CD14-positive monocyte (primary cell): Measurements from ENCODE around the gene DZIP1. TPM values are rescaled to one million over a fixed set of nuclear protein-coding genes. Genes with fewer than 3 reads are reported as not detected.

Experiments used
- DNase-seq, 3 donors: peaks; one replicate each; pipeline ENCODE4 v3.0.0-alpha.2; 2011 to 2022
- H2AFZ ChIP-seq: 2 replicates; pipeline ENCODE4 v1.6.0; 2012; ENCODE audit warnings: mild to moderate bottlenecking, low read depth, low read length, inconsistent platforms; ENCODE audit not compliant: insufficient read depth, poor library complexity, severe bottlenecking
- H3K27ac ChIP-seq, 2 donors: 1 replicate in 1 of 2; 2 replicates in 1 of 2; pipeline ENCODE4 v1.5.1; 2012 to 2013; ENCODE audit warnings: low read length in 2 of 2, control low read depth in 1 of 2, inconsistent platforms in 1 of 2, low read depth in 1 of 2, mild to moderate bottlenecking in 1 of 2
- H3K27me3 ChIP-seq, 2 donors: one replicate each; pipeline versions ENCODE4 v1.6.0 to v1.6.1; 2011 to 2013; ENCODE audit warnings: low read length in 2 of 2; ENCODE audit not compliant: control insufficient read depth in 2 of 2, insufficient read depth in 2 of 2
- H3K36me3 ChIP-seq, 2 donors: replicated peaks in 1 of 2; 1 replicate in 1 of 2; 2 replicates in 1 of 2; pipeline versions ENCODE4 v1.5.1 to v1.6.1; 2012 to 2013; ENCODE audit warnings: low read length in 2 of 2, control low read depth in 1 of 2, inconsistent platforms in 1 of 2, mild to moderate bottlenecking in 1 of 2; ENCODE audit not compliant: insufficient read depth in 2 of 2, control insufficient read depth in 1 of 2
- H3K4me1 ChIP-seq, 2 donors: 1 replicate in 1 of 2; 2 replicates in 1 of 2; pipeline versions ENCODE4 v1.5.1 to v1.6.1; 2012 to 2013; ENCODE audit warnings: low read length in 2 of 2, control low read depth in 1 of 2, inconsistent platforms in 1 of 2, mild to moderate bottlenecking in 1 of 2, moderate library complexity in 1 of 2; ENCODE audit not compliant: insufficient read depth in 2 of 2, control insufficient read depth in 1 of 2
- H3K4me2 ChIP-seq: replicated peaks from 2 replicates; pipeline ENCODE3; 2012; ENCODE audit warnings: low read length, moderate library complexity, mild to moderate bottlenecking; ENCODE audit not compliant: poor library complexity, severe bottlenecking; ENCODE audit errors: extremely low read depth
- H3K4me3 ChIP-seq, 3 experiments: fragments of 200-600 bp in 1 of 3; sonication (generic) in 1 of 3; replicated peaks in 1 of 3; 1 replicate in 2 of 3; 2 replicates in 1 of 3; pipeline ENCODE4 v1.5.1; 2011 to 2013; ENCODE audit warnings: low read length in 3 of 3, mild to moderate bottlenecking in 3 of 3, control low read depth in 2 of 3, low read depth in 2 of 3, inconsistent platforms in 1 of 3, moderate library complexity in 1 of 3
- H3K79me2 ChIP-seq: 2 replicates; pipeline ENCODE4 v1.6.0; 2012; ENCODE audit warnings: mild to moderate bottlenecking, control low read depth, inconsistent platforms, low read length, moderate library complexity; ENCODE audit not compliant: insufficient read depth
- H3K9ac ChIP-seq: 2 replicates; pipeline ENCODE4 v1.6.0; 2017; ENCODE audit warnings: low read length, mild to moderate bottlenecking; ENCODE audit not compliant: insufficient read depth, poor library complexity, severe bottlenecking
- H3K9me3 ChIP-seq, 2 donors: replicated peaks in 1 of 2; 1 replicate in 1 of 2; 2 replicates in 1 of 2; pipeline versions ENCODE4 v1.5.1 to v1.6.1; 2012 to 2013; ENCODE audit warnings: low read length in 2 of 2, control low read depth in 1 of 2; ENCODE audit not compliant: control insufficient read depth in 1 of 2, insufficient read depth in 1 of 2
- H4K20me1 ChIP-seq: 2 replicates; pipeline ENCODE4 v1.6.0; 2012; ENCODE audit warnings: mild to moderate bottlenecking, low read length, control low read depth, moderate library complexity; ENCODE audit not compliant: insufficient read depth
- H3K27ac Mint-ChIP-seq, 7 donors: one replicate each; pipeline ENCODE4 v1.8.0; 2020; ENCODE audit warnings: mild to moderate bottlenecking in 7 of 7, mixed read lengths in 7 of 7, moderate library complexity in 6 of 7, inconsistent platforms in 2 of 7
- H3K27me3 Mint-ChIP-seq, 3 donors: one replicate each; pipeline ENCODE4 v1.8.0; 2021 to 2022; ENCODE audit warnings: low read depth in 3 of 3, mild to moderate bottlenecking in 3 of 3, mixed read lengths in 3 of 3, moderate library complexity in 3 of 3, inconsistent platforms in 1 of 3
- H3K36me3 Mint-ChIP-seq, 2 donors: one replicate each; pipeline ENCODE4 v1.8.0; 2020; ENCODE audit warnings: mixed read lengths in 2 of 2, inconsistent platforms in 1 of 2, mild to moderate bottlenecking in 1 of 2
- H3K4me1 Mint-ChIP-seq: one replicate; pipeline ENCODE4 v1.8.0; 2020; ENCODE audit warnings: mild to moderate bottlenecking, mixed read lengths
- H3K4me3 Mint-ChIP-seq, 2 donors: one replicate each; pipeline ENCODE4 v1.8.0; 2020; ENCODE audit warnings: mild to moderate bottlenecking in 2 of 2, mixed read lengths in 2 of 2, moderate library complexity in 1 of 2
- H3K9me3 Mint-ChIP-seq, 7 donors: one replicate each; pipeline ENCODE4 v1.8.0; 2020 to 2022; ENCODE audit warnings: mixed read lengths in 7 of 7, mild to moderate bottlenecking in 6 of 7, moderate library complexity in 6 of 7, inconsistent platforms in 2 of 7
- WGBS: methylation state at CpG from one replicate; pipeline ENCODE4 v1.1.5; 2013; ENCODE audit warnings: missing lambda C conversion rate; ENCODE audit not compliant: insufficient coverage; 5-methylcytosine and 5-hydroxymethylcytosine counted together
- intact Hi-C, 2 donors: fragments of 100-400 bp; cut with micrococcal nuclease; formaldehyde crosslinking; loops; one replicate each; pipeline versions ENCODE4 v1.15.0 to v1.15.1; 2023
- polyA plus RNA-seq, 3 donors: library from polyadenylated mRNA; depleted of rRNA in 1 of 3; unstranded in 2 of 3; stranded (reverse) in 1 of 3; fragments of 300-500 nt in 2 of 3; fragments of >200 nt in 1 of 3; fragmentation: Illumina TruSeq in 2 of 3; gene quantifications; 1 replicate in 2 of 3; 2 replicates in 1 of 3; pipeline ENCODE4 v1.2.3, GENCODE V29; 2012 to 2021
- TF ChIP-seq, protein P1 (sequence below): fragments of 200-600 bp; IDR thresholded peaks from one replicate; pipeline ENCODE4 v1.8.0; 2022; ENCODE audit warnings: antibody characterized with exemption, mild to moderate bottlenecking

The DZIP1 gene
- polyA plus RNA-seq, 3 donors = not detected

- Histone ChIP-seq H3K4me1 (no peaks in the 10 kb centered on the region), H4K20me1 (no peaks in the 10 kb centered on the region), H3K9me3 (peaks cover 0 to 6% of the 10 kb centered on the region in 2 donors), H3K27me3 (no peaks in the 10 kb centered on the region), H2AFZ (no peak overlapping the region), H3K27ac (no peak overlapping the region), H3K9ac (no peak overlapping the region), H3K36me3 (no peaks in the 10 kb centered on the region), H3K4me2 (no peak overlapping the region), H3K4me3 (no peak overlapping the region), H3K79me2 (no peaks in the 10 kb centered on the region)
- Mint-ChIP-seq H3K36me3 (no peaks in the 10 kb centered on the region), H3K27me3 (peaks cover 0 to 2% (median 0%) of the 10 kb centered on the region in 3 donors), H3K9me3 (peaks cover 0 to 5% (median 0%) of the 10 kb centered on the region in 7 donors), H3K4me3 (no peak overlapping the region), H3K27ac (no peak overlapping the region), H3K4me1 (no peaks in the 10 kb centered on the region)
- WGBS = no CpG with 5 or more reads among the region's 3 CpGs
- DNase-seq = no peak
- intact Hi-C loops = no loop called here
- TF ChIP-seq, protein P1, sequence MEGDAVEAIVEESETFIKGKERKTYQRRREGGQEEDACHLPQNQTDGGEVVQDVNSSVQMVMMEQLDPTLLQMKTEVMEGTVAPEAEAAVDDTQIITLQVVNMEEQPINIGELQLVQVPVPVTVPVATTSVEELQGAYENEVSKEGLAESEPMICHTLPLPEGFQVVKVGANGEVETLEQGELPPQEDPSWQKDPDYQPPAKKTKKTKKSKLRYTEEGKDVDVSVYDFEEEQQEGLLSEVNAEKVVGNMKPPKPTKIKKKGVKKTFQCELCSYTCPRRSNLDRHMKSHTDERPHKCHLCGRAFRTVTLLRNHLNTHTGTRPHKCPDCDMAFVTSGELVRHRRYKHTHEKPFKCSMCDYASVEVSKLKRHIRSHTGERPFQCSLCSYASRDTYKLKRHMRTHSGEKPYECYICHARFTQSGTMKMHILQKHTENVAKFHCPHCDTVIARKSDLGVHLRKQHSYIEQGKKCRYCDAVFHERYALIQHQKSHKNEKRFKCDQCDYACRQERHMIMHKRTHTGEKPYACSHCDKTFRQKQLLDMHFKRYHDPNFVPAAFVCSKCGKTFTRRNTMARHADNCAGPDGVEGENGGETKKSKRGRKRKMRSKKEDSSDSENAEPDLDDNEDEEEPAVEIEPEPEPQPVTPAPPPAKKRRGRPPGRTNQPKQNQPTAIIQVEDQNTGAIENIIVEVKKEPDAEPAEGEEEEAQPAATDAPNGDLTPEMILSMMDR = no peak
Observed at GRCh38 chr13:95588134-95588533, 56.4 kb downstream of the DZIP1 start.

DNA sequence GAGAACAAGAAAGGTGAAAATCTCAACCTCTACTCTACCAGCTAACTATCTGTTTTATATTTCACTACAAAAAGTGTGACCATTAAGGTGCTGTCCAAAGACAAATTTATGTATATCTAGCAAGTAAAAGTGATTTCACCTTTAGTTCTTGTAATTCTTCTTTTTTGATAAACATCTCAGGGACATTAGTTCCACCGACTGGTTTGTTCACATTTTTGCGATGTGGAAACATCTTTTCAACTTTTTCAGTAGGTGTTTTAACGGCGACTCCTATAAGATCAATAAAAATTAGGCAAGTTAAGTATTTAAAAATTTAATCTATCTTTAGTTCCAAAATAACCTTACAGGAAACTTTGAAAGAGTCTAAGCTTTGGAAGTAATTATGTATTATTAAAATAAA is 58.6 kb downstream of the DZIP1 start:
- H3K4me2 ChIP-seq = no peak overlapping the region
- no peaks in the 10 kb centered on the region for H3K79me2 ChIP-seq
- no peak for DNase-seq
- no peak overlapping the region for H3K9ac ChIP-seq
- no peaks in the 10 kb centered on the region for H3K4me1 Mint-ChIP-seq
- H3K27me3 Mint-ChIP-seq = peaks cover 0 to 2% (median 0%) of the 10 kb centered on the region in 3 donors
- peaks cover 0 to 3% (median 0%) of the 10 kb centered on the region in 7 donors for H3K9me3 Mint-ChIP-seq
- no CpG with 5 or more reads among the region's 4 CpGs for WGBS
- no peaks in the 10 kb centered on the region for H4K20me1 ChIP-seq
- H3K36me3 Mint-ChIP-seq = no peaks in the 10 kb centered on the region
- H3K36me3 ChIP-seq = no peaks in the 10 kb centered on the region
- intact Hi-C loops = no loop called here
- no peaks in the 10 kb centered on the region for H3K4me1 ChIP-seq
- TF ChIP-seq, protein P1 = no peak
- no peak overlapping the region for H2AFZ ChIP-seq
- H3K4me3 Mint-ChIP-seq = no peak overlapping the region
- no peak overlapping the region for H3K27ac Mint-ChIP-seq
- H3K27ac ChIP-seq = no peak overlapping the region
- no peaks in the 10 kb centered on the region for H3K27me3 ChIP-seq
- H3K4me3 ChIP-seq = no peak overlapping the region
- H3K9me3 ChIP-seq = peaks cover 0 to 6% of the 10 kb centered on the region in 2 donors
